A549 (cell line): ENCODE data around the gene KDM3A.

Source experiments
- CBX2 ChIP-seq: fragments of 200-600 bp; sonication (generic); IDR thresholded peaks from 2 replicates; pipeline ENCODE4 v1.6.1; 2016; ENCODE audit warnings: low read depth, mild to moderate bottlenecking, borderline replicate concordance
- CHD4 ChIP-seq: fragments of 200-600 bp; sonication (generic); IDR thresholded peaks from 2 replicates; pipeline ENCODE4 v1.6.1; 2016; ENCODE audit warnings: antibody characterized with exemption, mild to moderate bottlenecking, borderline replicate concordance
- EP300 ChIP-seq, 2 experiments: fragments of >200 bp; sonication (Bioruptor Twin); formaldehyde crosslinking; IDR thresholded peaks; 2 replicates in 1 of 2; 3 replicates in 1 of 2; pipeline ENCODE4 v1.6.1; 2016 to 2017
- KDM1A ChIP-seq: fragments of 200-600 bp; sonication (generic); IDR thresholded peaks from 2 replicates; pipeline ENCODE4 v1.6.1; 2016; ENCODE audit warnings: low read depth, mild to moderate bottlenecking
- MAX ChIP-seq: IDR thresholded peaks from 2 replicates; pipeline ENCODE4 v1.6.1; 2012
- MAZ ChIP-seq: fragments of 150-350 bp; IDR thresholded peaks from 2 replicates; pipeline ENCODE4 v1.6.1; 2014; ENCODE audit warnings: antibody characterized with exemption, low read depth, low read length, borderline replicate concordance
- NPAS2 ChIP-seq: fragments of 250-450 bp; sonication (Bioruptor Pico); IDR thresholded peaks from 2 replicates; pipeline ENCODE4 v1.8.0; 2022; ENCODE audit warnings: mild to moderate bottlenecking, moderate library complexity, borderline replicate concordance
- POLR2A ChIP-seq: IDR thresholded peaks from 2 replicates; pipeline ENCODE4 v1.6.1; 2012; ENCODE audit warnings: mild to moderate bottlenecking, low read length
- RAD21 ChIP-seq, 2 experiments: fragments of >200 bp in 1 of 2; sonication (Bioruptor Twin) in 1 of 2; formaldehyde crosslinking in 1 of 2; IDR thresholded peaks in 1 of 2; conservative IDR thresholded peaks in 1 of 2; 2 replicates in 1 of 2; 3 replicates in 1 of 2; pipeline ENCODE4 v1.6.1; 2012 to 2018; ENCODE audit warnings: inconsistent platforms in 1 of 2
- RCOR1 ChIP-seq: fragments of 150-350 bp; IDR thresholded peaks from 2 replicates; pipeline ENCODE4 v1.6.1; 2014; ENCODE audit warnings: antibody characterized with exemption, low read length, low read depth
- REST ChIP-seq: fragments of 200-600 bp; sonication (generic); IDR thresholded peaks from 2 replicates; pipeline ENCODE4 v1.6.1; 2016; ENCODE audit warnings: antibody characterized with exemption, mild to moderate bottlenecking, moderate library complexity
- SREBF2 ChIP-seq: fragments of 450-650 bp; IDR thresholded peaks from 2 replicates; pipeline ENCODE4 v1.6.1; 2014; ENCODE audit warnings: mild to moderate bottlenecking, moderate library complexity
- TF ChIP-seq, protein P1 (sequence below): fragments of >200 bp; sonication (Bioruptor Twin); formaldehyde crosslinking; IDR thresholded peaks from 3 replicates; pipeline ENCODE4 v1.5.1; 2016
- TF ChIP-seq, protein P2 (sequence below): fragments of 250-450 bp; sonication (Bioruptor Pico); IDR thresholded peaks from 2 replicates; pipeline ENCODE4 v1.5.0; 2021; ENCODE audit warnings: mild to moderate bottlenecking, moderate library complexity, borderline replicate concordance

GRCh38 chr2:86412007-86412406 is 29.2 kb upstream of the KDM3A start:
- no peak for TF ChIP-seq POLR2A
- TF ChIP-seq CBX2: no peak
- TF ChIP-seq MAX: no peak
- TF ChIP-seq, protein P1, sequence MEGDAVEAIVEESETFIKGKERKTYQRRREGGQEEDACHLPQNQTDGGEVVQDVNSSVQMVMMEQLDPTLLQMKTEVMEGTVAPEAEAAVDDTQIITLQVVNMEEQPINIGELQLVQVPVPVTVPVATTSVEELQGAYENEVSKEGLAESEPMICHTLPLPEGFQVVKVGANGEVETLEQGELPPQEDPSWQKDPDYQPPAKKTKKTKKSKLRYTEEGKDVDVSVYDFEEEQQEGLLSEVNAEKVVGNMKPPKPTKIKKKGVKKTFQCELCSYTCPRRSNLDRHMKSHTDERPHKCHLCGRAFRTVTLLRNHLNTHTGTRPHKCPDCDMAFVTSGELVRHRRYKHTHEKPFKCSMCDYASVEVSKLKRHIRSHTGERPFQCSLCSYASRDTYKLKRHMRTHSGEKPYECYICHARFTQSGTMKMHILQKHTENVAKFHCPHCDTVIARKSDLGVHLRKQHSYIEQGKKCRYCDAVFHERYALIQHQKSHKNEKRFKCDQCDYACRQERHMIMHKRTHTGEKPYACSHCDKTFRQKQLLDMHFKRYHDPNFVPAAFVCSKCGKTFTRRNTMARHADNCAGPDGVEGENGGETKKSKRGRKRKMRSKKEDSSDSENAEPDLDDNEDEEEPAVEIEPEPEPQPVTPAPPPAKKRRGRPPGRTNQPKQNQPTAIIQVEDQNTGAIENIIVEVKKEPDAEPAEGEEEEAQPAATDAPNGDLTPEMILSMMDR: no peak
- TF ChIP-seq EP300 (IDR thresholded peaks at IDR 0.05): no peak
- TF ChIP-seq RCOR1: no peak
- TF ChIP-seq MAZ: no peak
- no peak for TF ChIP-seq KDM1A
- TF ChIP-seq, protein P2, sequence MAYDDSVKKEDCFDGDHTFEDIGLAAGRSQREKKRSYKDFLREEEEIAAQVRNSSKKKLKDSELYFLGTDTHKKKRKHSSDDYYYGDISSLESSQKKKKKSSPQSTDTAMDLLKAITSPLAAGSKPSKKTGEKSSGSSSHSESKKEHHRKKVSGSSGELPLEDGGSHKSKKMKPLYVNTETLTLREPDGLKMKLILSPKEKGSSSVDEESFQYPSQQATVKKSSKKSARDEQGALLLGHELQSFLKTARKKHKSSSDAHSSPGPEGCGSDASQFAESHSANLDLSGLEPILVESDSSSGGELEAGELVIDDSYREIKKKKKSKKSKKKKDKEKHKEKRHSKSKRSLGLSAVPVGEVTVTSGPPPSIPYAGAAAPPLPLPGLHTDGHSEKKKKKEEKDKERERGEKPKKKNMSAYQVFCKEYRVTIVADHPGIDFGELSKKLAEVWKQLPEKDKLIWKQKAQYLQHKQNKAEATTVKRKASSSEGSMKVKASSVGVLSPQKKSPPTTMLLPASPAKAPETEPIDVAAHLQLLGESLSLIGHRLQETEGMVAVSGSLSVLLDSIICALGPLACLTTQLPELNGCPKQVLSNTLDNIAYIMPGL: no peak
- TF ChIP-seq RAD21 (conservative IDR thresholded peaks at IDR 0.05 in 1 of 2, IDR thresholded peaks at IDR 0.05 in 1 of 2): no peak
- TF ChIP-seq NPAS2 (CRISPR knock-in tag): no peak
- no peak for TF ChIP-seq SREBF2
- no peak for TF ChIP-seq CHD4
- no peak for TF ChIP-seq REST
